ENCODE results near the gene NFKB1.

Gene NFKB1

GRCh38 chr4:102625232-102625930 is 124.2 kb downstream of the NFKB1 start:
- no peak overlapping the region; a peak in 1 of 22 replicates for H3K27ac ChIP-seq
- peaks cover 0 to 9% (median under 1%) of the 10 kb centered on the region in 11 experiments; a peak in 7 of 22 replicates for H3K36me3 ChIP-seq
- H3K4me2 ChIP-seq: peak overlapping the region in 10 of 11 experiments; percentile 10 to 75 (median 30); a peak in 15 of 22 replicates
- no peak overlapping the region for H3K4me3 ChIP-seq
- peaks cover 3 to 24% (median 18%) of the 10 kb centered on the region in 10 experiments; a peak in 19 of 20 replicates for H3K4me1 ChIP-seq
- no peaks in the 10 kb centered on the region for H3K9me3 ChIP-seq (replicated peaks in 1 of 11)
- peak overlapping the region in 2 of 11 experiments; percentile 35 to 45; a peak in 1 of 22 replicates for H3K9ac ChIP-seq
- no peaks in the 10 kb centered on the region for H3K27me3 ChIP-seq
- no peak for TF ChIP-seq Cebpa-rat (IDR thresholded peaks at IDR 0.05)
- no peaks in the 10 kb centered on the region for H4K20me1 ChIP-seq

GRCh38 chr4:102627831-102628523 is 126.8 kb downstream of the NFKB1 start:
- H3K27ac ChIP-seq: no peak overlapping the region
- no peak for TF ChIP-seq Cebpa-rat (IDR thresholded peaks at IDR 0.05)

GRCh38 chr4:102629673-102630072 is 128.5 kb downstream of the NFKB1 start:
- Histone ChIP-seq H3K4me2 (no peak overlapping the region), H4K20me1 (peaks cover 0 to 4% (median 0%) of the 10 kb centered on the region in 11 experiments; a peak in 2 of 22 replicates), H3K4me3 (no peak overlapping the region), H3K9me3 (replicated peaks in 1 of 11) (no peaks in the 10 kb centered on the region), H3K4me1 (peaks cover 3 to 15% (median 10%) of the 10 kb centered on the region in 10 experiments; a peak in 14 of 20 replicates), H3K9ac (no peak overlapping the region), H3K27ac (no peak overlapping the region), H3K27me3 (no peaks in the 10 kb centered on the region), H3K36me3 (peaks cover 22 to 51% (median 38%) of the 10 kb centered on the region in 11 experiments)
- no peak for TF ChIP-seq Cebpa-rat (IDR thresholded peaks at IDR 0.05)

More at GRCh38 chr4:102627831-102628523, 126.8 kb downstream of the NFKB1 start:
- Histone ChIP-seq H4K20me1 (peaks cover 0 to 4% (median 0%) of the 10 kb centered on the region in 11 experiments; a peak in 1 of 22 replicates), H3K4me2 (no peak overlapping the region), H3K36me3 (peaks cover 10 to 34% (median 23%) of the 10 kb centered on the region in 11 experiments), H3K4me1 (peaks cover 3 to 15% (median 10%) of the 10 kb centered on the region in 10 experiments; a peak in 14 of 20 replicates), H3K9me3 (replicated peaks in 1 of 11) (no peaks in the 10 kb centered on the region), H3K27me3 (no peaks in the 10 kb centered on the region), H3K4me3 (no peak overlapping the region), H3K9ac (no peak overlapping the region)

GRCh38 chr4:102631616-102632015 is 130.5 kb downstream of the NFKB1 start:
- Histone ChIP-seq H3K4me3 (no peak overlapping the region), H3K4me1 (no peaks in the 10 kb centered on the region), H3K36me3 (peaks cover 35 to 70% (median 55%) of the 10 kb centered on the region in 11 experiments), H3K9ac (no peak overlapping the region), H3K27me3 (no peaks in the 10 kb centered on the region), H3K27ac (no peak overlapping the region), H3K9me3 (replicated peaks in 1 of 11) (no peaks in the 10 kb centered on the region), H3K4me2 (no peak overlapping the region), H4K20me1 (peaks cover 0 to 4% (median 0%) of the 10 kb centered on the region in 11 experiments; a peak in 2 of 22 replicates)
- no peak for TF ChIP-seq Cebpa-rat (IDR thresholded peaks at IDR 0.05)

DNA sequence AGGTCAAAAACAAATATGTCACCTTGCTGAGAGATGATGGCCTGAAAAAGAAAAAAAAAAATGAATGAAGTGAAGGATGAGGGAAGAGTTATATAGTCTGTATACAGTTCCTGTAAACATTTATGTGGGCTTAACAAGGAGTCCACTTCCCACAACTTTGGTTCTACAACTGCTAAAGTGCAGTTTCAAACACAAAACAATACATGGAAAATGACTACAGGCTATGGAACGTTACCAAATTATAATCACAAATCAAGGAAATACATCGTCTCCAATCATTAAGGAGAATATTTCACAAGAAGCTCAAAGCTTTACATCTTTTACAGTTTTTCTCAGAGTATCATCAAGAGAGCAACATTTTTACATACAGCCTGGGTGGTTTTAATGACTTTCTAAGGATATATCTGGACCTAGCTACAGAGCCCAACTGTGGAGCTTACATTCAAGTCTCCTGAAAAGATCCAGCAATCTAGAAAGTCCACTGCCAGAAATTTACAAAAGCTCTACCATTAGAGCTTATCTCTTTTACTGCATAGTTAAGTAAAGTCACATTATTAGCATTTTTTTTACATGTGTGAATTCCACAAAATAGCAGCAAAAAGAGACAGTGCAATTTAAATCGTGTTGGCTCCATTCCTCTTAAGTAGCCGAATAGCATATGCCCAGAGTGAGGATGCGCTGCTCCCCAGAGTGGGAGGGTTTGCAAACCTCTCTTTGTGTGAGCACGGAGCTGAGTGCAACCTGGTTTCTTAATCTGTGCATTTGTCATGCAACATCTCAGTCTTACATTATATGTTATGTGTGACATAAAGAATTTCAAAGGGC is 131.3 kb downstream of the NFKB1 start:
- TF ChIP-seq Cebpa-rat (IDR thresholded peaks at IDR 0.05): no peak
- peaks cover 0 to 2% (median 0%) of the 10 kb centered on the region in 10 experiments; a peak in 1 of 20 replicates for H3K4me1 ChIP-seq
- H3K36me3 ChIP-seq: peaks cover 43 to 79% (median 64%) of the 10 kb centered on the region in 11 experiments
- H3K4me3 ChIP-seq: no peak overlapping the region
- no peak overlapping the region for H3K9ac ChIP-seq
- no peak overlapping the region for H3K27ac ChIP-seq
- H4K20me1 ChIP-seq: peaks cover 0 to 4% (median 0%) of the 10 kb centered on the region in 11 experiments; a peak in 3 of 22 replicates
- no peak overlapping the region for H3K4me2 ChIP-seq
- no peaks in the 10 kb centered on the region for H3K27me3 ChIP-seq
- no peaks in the 10 kb centered on the region for H3K9me3 ChIP-seq (replicated peaks in 1 of 11)

DNA sequence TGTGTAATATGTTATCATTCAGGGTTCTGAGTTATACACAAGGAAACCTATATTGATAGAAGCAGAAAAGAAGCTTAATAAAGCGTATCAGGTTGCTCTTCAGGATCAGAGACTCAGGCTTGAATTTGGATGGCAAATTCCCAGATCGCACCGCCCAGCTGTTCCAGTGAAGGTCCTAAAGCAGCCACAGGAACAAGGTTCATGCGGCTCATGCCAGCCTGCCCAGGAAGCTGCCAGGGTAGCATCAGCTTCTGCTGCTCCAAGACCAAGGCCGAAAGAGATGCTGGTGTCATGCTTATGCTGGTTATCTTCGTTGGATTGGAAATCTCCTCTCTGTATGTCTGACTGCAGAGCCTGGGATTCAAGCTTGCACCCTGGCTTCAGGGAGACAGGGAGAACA is 131.9 kb downstream of the NFKB1 start:
- H3K4me2 ChIP-seq: no peak overlapping the region

GRCh38 chr4:102637391-102637790 is 136.2 kb downstream of the NFKB1 start:
- H3K27ac ChIP-seq: no peak overlapping the region
- H3K4me2 ChIP-seq: no peak overlapping the region
- peaks cover 0 to 7% (median 0%) of the 10 kb centered on the region in 10 experiments; a peak in 1 of 20 replicates for H3K4me1 ChIP-seq
- no peak for TF ChIP-seq Cebpa-rat (IDR thresholded peaks at IDR 0.05)
- no peak overlapping the region for H3K4me3 ChIP-seq
- no peaks in the 10 kb centered on the region for H3K9me3 ChIP-seq (replicated peaks in 1 of 11)
- peaks cover 0 to 18% (median 0%) of the 10 kb centered on the region in 11 experiments; a peak in 3 of 22 replicates for H4K20me1 ChIP-seq
- H3K9ac ChIP-seq: no peak overlapping the region
- H3K27me3 ChIP-seq: no peaks in the 10 kb centered on the region
- peaks cover 72 to 100% (median 85%) of the 10 kb centered on the region in 11 experiments for H3K36me3 ChIP-seq

More for the DNA sequence above, 131.9 kb downstream of the NFKB1 start:
- TF ChIP-seq Cebpa-rat (IDR thresholded peaks at IDR 0.05): no peak
- Histone ChIP-seq H3K9me3 (replicated peaks in 1 of 11) (no peaks in the 10 kb centered on the region), H3K9ac (no peak overlapping the region), H3K4me1 (peaks cover 0 to 7% (median 0%) of the 10 kb centered on the region in 10 experiments; a peak in 1 of 20 replicates), H3K27ac (no peak overlapping the region), H4K20me1 (peaks cover 0 to 4% (median 0%) of the 10 kb centered on the region in 11 experiments; a peak in 3 of 22 replicates), H3K4me3 (no peak overlapping the region), H3K36me3 (peaks cover 49 to 85% (median 70%) of the 10 kb centered on the region in 11 experiments), H3K27me3 (no peaks in the 10 kb centered on the region)

- Histone ChIP-seq H4K20me1 (peaks cover 0 to 18% (median 0%) of the 10 kb centered on the region in 11 experiments; a peak in 3 of 22 replicates), H3K4me1 (peaks cover 0 to 7% (median 0%) of the 10 kb centered on the region in 10 experiments; a peak in 1 of 20 replicates), H3K9ac (no peak overlapping the region), H3K27me3 (no peaks in the 10 kb centered on the region), H3K36me3 (peaks cover 66 to 99% (median 77%) of the 10 kb centered on the region in 11 experiments), H3K4me2 (no peak overlapping the region), H3K27ac (no peak overlapping the region), H3K4me3 (no peak overlapping the region), H3K9me3 (replicated peaks in 1 of 11) (no peaks in the 10 kb centered on the region)
- no peak for TF ChIP-seq Cebpa-rat (IDR thresholded peaks at IDR 0.05)
These were observed 137.5 kb downstream of the NFKB1 start for GRCh38 chr4:102638621-102639020.

Data from BLaER1 treated with 17β-estradiol and CSF1 and Interleukin-3, amounts not matched to agents 10 nM and 100 nM (cell line).